ENCODE results near the gene GABRA5.
"Not testable (repeated sequence)": the region's sequence is repeated elsewhere in the genome, so short reads cannot be mapped to it uniquely, and the experiment has no call there.

GABRA5 gene

GRCh38 chr15:26866298-26867199 is at the start of gene GABRA5:
GABRA5 (plus strand) TSS chr15:26867062; CDS start chr15:26869249, 2,187 bp downstream.
- DNase-seq, result no peak

- not testable (repeated sequence) for DNase-seq
Observed at GRCh38 chr15:26831191-26831590, 35.7 kb upstream of the GABRA5 start.

GRCh38 chr15:26831951-26832350 is 34.9 kb upstream of the GABRA5 start:
- DNase-seq, result no peak

GRCh38 chr15:26838742-26839460 is 28.0 kb upstream of the GABRA5 start:
- no peak for DNase-seq

GRCh38 chr15:26841514-26841913 is 25.3 kb upstream of the GABRA5 start:
- no peak for DNase-seq

GRCh38 chr15:26841941-26842340 is 24.9 kb upstream of the GABRA5 start:
- no peak for DNase-seq

GRCh38 chr15:26842391-26842790 is 24.5 kb upstream of the GABRA5 start:
- no peak for DNase-seq

GRCh38 chr15:26844901-26845300 is 22.0 kb upstream of the GABRA5 start:
- no peak for DNase-seq

- DNase-seq, result no peak
Observed at GRCh38 chr15:26848498-26848897, 18.4 kb upstream of the GABRA5 start.

GRCh38 chr15:26850161-26850560 is 16.7 kb upstream of the GABRA5 start:
- DNase-seq, result no peak

GRCh38 chr15:26852980-26853379 is 13.9 kb upstream of the GABRA5 start:
- DNase-seq, result no peak

GRCh38 chr15:26854435-26854834 is 12.4 kb upstream of the GABRA5 start:
- DNase-seq, result no peak

GRCh38 chr15:26864664-26865191 is 2.1 kb upstream of the GABRA5 start:
- peak; percentile 1 for DNase-seq

GRCh38 chr15:26867200-26868007 is 542 bp downstream of the GABRA5 start:
- DNase-seq, result no peak

GRCh38 chr15:26868029-26868685 is 1.3 kb downstream of the GABRA5 start:
- DNase-seq, result no peak

- DNase-seq, result no peak
Observed at GRCh38 chr15:26869628-26870027, 2.8 kb downstream of the GABRA5 start.

- DNase-seq, result no peak
Observed at GRCh38 chr15:26870346-26870745, 3.5 kb downstream of the GABRA5 start.

- no peak for DNase-seq
Observed at GRCh38 chr15:26872206-26872605, 5.3 kb downstream of the GABRA5 start.

GRCh38 chr15:26873846-26874245 is 7.0 kb downstream of the GABRA5 start:
- DNase-seq, result no peak

- no peak for DNase-seq
Observed at GRCh38 chr15:26874774-26875475, 8.1 kb downstream of the GABRA5 start.

GRCh38 chr15:26875476-26875850 is 8.6 kb downstream of the GABRA5 start:
- no peak for DNase-seq

- DNase-seq, result no peak
Observed at GRCh38 chr15:26877831-26878230, 11.0 kb downstream of the GABRA5 start.
